HepG2 (cell line): ENCODE measurements around the gene TYMP. TPM values are rescaled to one million over a fixed set of nuclear protein-coding genes. Genes with fewer than 3 reads are reported as not detected.

Source experiments
- ARNTL ChIP-seq: sonication (generic); formaldehyde crosslinking; IDR thresholded peaks from 2 replicates; pipeline ENCODE4 v1.4.0; 2020; ENCODE audit warnings: mild to moderate bottlenecking, missing genetic modification reagents
- BHLHE40 ChIP-seq: IDR thresholded peaks from 2 replicates; pipeline ENCODE4 v1.6.1; 2011; ENCODE audit warnings: low read length, improper control_type of control experiment
- CBX2 ChIP-seq, 2 experiments: fragments of 200-600 bp in 1 of 2; sonication (generic); formaldehyde crosslinking in 1 of 2; IDR thresholded peaks; 2 replicates each; pipeline versions ENCODE4 v1.7.0 to v1.8.1; 2018 to 2022; ENCODE audit warnings: low read depth in 2 of 2, low read length in 1 of 2, mild to moderate bottlenecking in 1 of 2, missing genetic modification reagents in 1 of 2
- FOXO1 ChIP-seq: sonication (generic); formaldehyde crosslinking; IDR thresholded peaks from 2 replicates; pipeline ENCODE4 v1.4.0; 2020; ENCODE audit warnings: missing genetic modification reagents
- GFI1 ChIP-seq: sonication (generic); formaldehyde crosslinking; IDR thresholded peaks from 2 replicates; pipeline ENCODE4 v1.5.0; 2020; ENCODE audit warnings: missing genetic modification reagents, mild to moderate bottlenecking, borderline replicate concordance
- HNF4A ChIP-seq: sonication (generic); formaldehyde crosslinking; IDR thresholded peaks from 2 replicates; pipeline ENCODE4 v1.4.0; 2020; ENCODE audit warnings: missing genetic modification reagents
- HNRNPUL1 ChIP-seq: fragments of 200-400 bp; formaldehyde crosslinking; IDR thresholded peaks from 2 replicates; pipeline ENCODE4 v1.6.1; 2017; ENCODE audit warnings: low read depth, mild to moderate bottlenecking, low read length, moderate library complexity
- IKZF5 ChIP-seq: IDR thresholded peaks from 2 replicates; pipeline ENCODE4 v1.6.1; 2018; ENCODE audit warnings: missing genetic modification reagents, mild to moderate bottlenecking, missing compliant biosample characterization
- IRF1 ChIP-seq: sonication (generic); formaldehyde crosslinking; IDR thresholded peaks from 2 replicates; pipeline ENCODE4 v1.4.0; 2020; ENCODE audit warnings: low read depth, mild to moderate bottlenecking, missing genetic modification reagents
- KDM4B ChIP-seq: sonication (generic); formaldehyde crosslinking; IDR thresholded peaks from 2 replicates; pipeline ENCODE4 v1.4.0; 2020; ENCODE audit warnings: missing genetic modification reagents
- RBAK ChIP-seq: sonication (generic); formaldehyde crosslinking; IDR thresholded peaks from 2 replicates; pipeline ENCODE4 v1.5.1; 2020; ENCODE audit warnings: mild to moderate bottlenecking, missing genetic modification reagents
- SATB2 ChIP-seq: sonication (generic); formaldehyde crosslinking; IDR thresholded peaks from 2 replicates; pipeline ENCODE4 v1.5.0; 2020; ENCODE audit warnings: missing genetic modification reagents
- SKI ChIP-seq: fragments of 450-650 bp; IDR thresholded peaks from one replicate; pipeline ENCODE4 v1.6.1; 2018; ENCODE audit warnings: mild to moderate bottlenecking; ENCODE audit not compliant: partially characterized antibody
- SMAD3 ChIP-seq: sonication (generic); formaldehyde crosslinking; IDR thresholded peaks from 2 replicates; pipeline ENCODE4 v1.4.0; 2020; ENCODE audit warnings: missing genetic modification reagents
- ZKSCAN1 ChIP-seq: fragments of 150-350 bp; IDR thresholded peaks from 2 replicates; pipeline ENCODE4 v1.6.1; 2014; ENCODE audit warnings: low read length
- ZNF24 ChIP-seq: fragments of 450-650 bp; IDR thresholded peaks from 2 replicates; pipeline ENCODE4 v1.6.1; 2017; ENCODE audit warnings: antibody characterized with exemption, mild to moderate bottlenecking
- ZNF468 ChIP-seq: sonication (generic); formaldehyde crosslinking; IDR thresholded peaks from 2 replicates; pipeline ENCODE4 v1.8.0; 2022; ENCODE audit warnings: mild to moderate bottlenecking, moderate library complexity, missing genetic modification reagents
- ZNF609 ChIP-seq: sonication (generic); formaldehyde crosslinking; IDR thresholded peaks from 2 replicates; pipeline ENCODE4 v1.4.0; 2020; ENCODE audit warnings: mild to moderate bottlenecking, missing genetic modification reagents, borderline replicate concordance
- ZSCAN12 ChIP-seq: sonication (generic); formaldehyde crosslinking; IDR thresholded peaks from 2 replicates; pipeline ENCODE4 v1.9.0; 2021; ENCODE audit warnings: mild to moderate bottlenecking, missing genetic modification reagents
- ZSCAN30 ChIP-seq: sonication (generic); formaldehyde crosslinking; IDR thresholded peaks from 2 replicates; pipeline ENCODE4 v1.5.0; 2020; ENCODE audit warnings: mild to moderate bottlenecking, missing genetic modification reagents
- ZXDC ChIP-seq: sonication (generic); formaldehyde crosslinking; IDR thresholded peaks from 2 replicates; pipeline ENCODE4 v1.5.0; 2020; ENCODE audit warnings: mild to moderate bottlenecking, missing genetic modification reagents
- polyA plus RNA-seq, 8 experiments: library from polyadenylated mRNA; depleted of rRNA in 3 of 8; stranded (reverse) in 7 of 8; unstranded in 1 of 8; fragments of >200 nt; fragmentation: Illumina TruSeq in 4 of 8; extraction: Trizol in 4 of 8; gene quantifications; 2 replicates each; pipeline versions ENCODE4 v1.2.1 to v1.2.3, GENCODE V29; 2011 to 2016; ENCODE audit warnings: low read depth in 4 of 8, missing spikeins in 1 of 8, mixed read lengths in 1 of 8; ENCODE audit not compliant: insufficient read depth in 1 of 8
- total RNA-seq, 5 experiments: library from RNA; depleted of rRNA; stranded (reverse); fragments of >200 nt; fragmentation: Illumina TruSeq; extraction: Trizol; gene quantifications; 2 replicates each; pipeline ENCODE4 v1.2.3, GENCODE V29; 2016; ENCODE audit warnings: low read depth in 1 of 5

TYMP gene
- total and polyA plus RNA-seq, 2 of the 13 experiments (the other 11 are each of a cell fraction or from before 2014, with no cell fraction given): 3.9 to 4.3 TPM

- TF ChIP-seq ZNF609 (peak; percentile 61), GFI1 (CRISPR knock-in tag) (no peak), CBX2 (IDR thresholded peaks at IDR 0.05; ENCODE audit: low read depth, low read length) (no peak), CBX2 (CRISPR knock-in tag; IDR thresholded peaks at IDR 0.05; ENCODE audit: low read depth) (no peak), HNRNPUL1 (no peak), BHLHE40 (peak; percentile 81), ZNF24 (no peak), IRF1 (CRISPR knock-in tag) (no peak), IKZF5 (0 out of 2 replicates have a peak, but pooled peaks have one; percentile 45), HNF4A (CRISPR knock-in tag) (no peak; the same call in 1 of the 2 replicates), FOXO1 (0 out of 2 replicates have a peak, but pooled peaks have one; percentile 16), SATB2 (CRISPR knock-in tag) (no peak), ZSCAN30 (CRISPR knock-in tag) (no peak), ZSCAN12 (CRISPR knock-in tag) (peak; percentile 86; the same call in 1 of the 2 replicates), ZKSCAN1 (no peak), ARNTL (CRISPR knock-in tag) (peak; percentile 82), SKI (peak; percentile 36), ZXDC (CRISPR knock-in tag) (0 out of 2 replicates have a peak, but pooled peaks have one; percentile 48), KDM4B (no peak; the same call in 1 of the 2 replicates), SMAD3 (0 out of 2 replicates have a peak, but pooled peaks have one; percentile 31), ZNF468 (CRISPR knock-in tag) (no peak), RBAK (CRISPR knock-in tag) (no peak)
Observed at GRCh38 chr22:50525104-50525857, 4.5 kb downstream of the TYMP start, which contains the start of gene SCO2 (continued).
